Lower leg skin (tissue), 4 donors: ENCODE measurements around the gene PANK1. TPM values are rescaled to one million over a fixed set of nuclear protein-coding genes. Genes with fewer than 3 reads are reported as not detected.

Source experiments
- DNase-seq, 2 donors: peaks; one replicate each; pipeline ENCODE4 v3.0.0-alpha.2; 2019; ENCODE audit warnings: low spot score in 2 of 2
- H3K4me3 ChIP-seq: fragments of 200-600 bp; sonication (generic); 2 replicates; pipeline ENCODE4 v1.5.1; 2017; ENCODE audit warnings: mild to moderate bottlenecking, low read depth; ENCODE audit not compliant: poor library complexity, severe bottlenecking
- CTCF ChIP-seq, 3 donors: fragments of 450-650 bp; IDR thresholded peaks; one replicate each; pipeline ENCODE4 v1.5.1; 2016; ENCODE audit warnings: antibody characterized with exemption in 3 of 3, mild to moderate bottlenecking in 3 of 3, moderate library complexity in 2 of 3
- POLR2A ChIP-seq, 2 donors: fragments of 450-650 bp; IDR thresholded peaks; one replicate each; pipeline ENCODE4 v1.6.1; 2016 to 2017; ENCODE audit warnings: antibody characterized with exemption in 2 of 2, mild to moderate bottlenecking in 1 of 2, moderate library complexity in 1 of 2
- WGBS, 2 donors: methylation state at CpG; one replicate each; pipeline ENCODE4 v1.1.5; 2018; 5-methylcytosine and 5-hydroxymethylcytosine counted together
- intact Hi-C: fragments of 100-400 bp; cut with DNase I; formaldehyde crosslinking; loops from one replicate; pipeline ENCODE4 v1.15.0; 2023; ENCODE audit warnings: low total_unique reads
- total RNA-seq, 4 donors: library from RNA; depleted of rRNA; stranded (reverse); fragments of >200 nt; gene quantifications; one replicate each; pipeline ENCODE4 v1.1.0, GENCODE V29; 2016

The PANK1 gene
- total RNA-seq, 4 donors from 2014 or later, result 10.8 to 36.3 (median 30.2) TPM

DNA sequence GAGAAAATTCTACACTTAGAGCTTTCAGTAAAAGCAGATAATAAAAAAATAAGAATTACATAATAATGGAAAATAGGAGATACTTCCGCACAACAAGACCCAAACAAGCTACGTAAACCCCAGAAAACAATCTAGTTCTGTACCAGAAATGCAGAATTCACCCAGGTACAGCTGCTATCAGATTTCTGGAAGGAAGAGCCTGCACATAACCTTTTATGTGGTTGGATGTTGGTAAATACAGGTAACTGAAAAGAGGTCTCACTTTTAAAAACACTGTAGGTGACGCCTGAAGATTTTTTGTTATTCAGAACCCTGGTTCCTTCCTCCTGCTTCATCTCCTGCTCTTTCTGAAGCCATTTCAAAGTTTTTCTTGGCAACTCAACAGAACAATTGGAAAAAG is 29.9 kb downstream of the PANK1 start:
- no peak overlapping the region for H3K4me3 ChIP-seq
- no peak for TF ChIP-seq POLR2A (IDR thresholded peaks at IDR 0.05)
- TF ChIP-seq CTCF (IDR thresholded peaks at IDR 0.05), result no peak
- 93 to 95% methylated on average over 3 of the region's 3 CpGs for WGBS, 2 donors
- DNase-seq, result no peak
- intact Hi-C loops, result no loop called here

- intact Hi-C loops, result no loop called here
- H3K4me3 ChIP-seq, result no peak overlapping the region
- no peak for DNase-seq
- 71 to 86% methylated on average over 3 of the region's 3 CpGs for WGBS, 2 donors
- TF ChIP-seq POLR2A (IDR thresholded peaks at IDR 0.05) (no peak), CTCF (IDR thresholded peaks at IDR 0.05) (no peak)
These were observed 31.5 kb downstream of the PANK1 start for GRCh38 chr10:89613582-89613981.

DNA sequence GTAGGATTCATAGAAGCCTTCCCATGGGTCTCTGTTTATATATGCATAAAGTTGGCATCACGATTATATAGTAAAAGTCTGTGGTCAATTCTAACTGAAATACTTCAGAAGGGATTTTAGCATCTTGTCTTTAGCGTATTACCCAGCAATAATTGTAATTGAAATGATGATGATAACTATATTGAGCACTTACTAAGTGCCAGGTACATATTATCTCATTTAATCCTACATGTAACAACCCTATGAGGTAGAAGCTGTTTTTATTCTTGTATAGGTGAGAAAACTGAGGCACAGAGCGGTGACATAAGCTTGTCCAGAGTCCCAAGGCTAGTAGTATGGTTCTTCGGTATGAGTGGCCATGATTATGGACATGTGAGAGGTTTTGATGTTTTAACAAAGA is 33.8 kb downstream of the PANK1 start:
- H3K4me3 ChIP-seq, result no peak overlapping the region
- WGBS, 2 donors, result 97 to 99% methylated on average over 4 of the region's 4 CpGs
- intact Hi-C loops, result no loop called here
- TF ChIP-seq POLR2A (IDR thresholded peaks at IDR 0.05) (no peak), CTCF (IDR thresholded peaks at IDR 0.05) (no peak)
- DNase-seq, result no peak

DNA sequence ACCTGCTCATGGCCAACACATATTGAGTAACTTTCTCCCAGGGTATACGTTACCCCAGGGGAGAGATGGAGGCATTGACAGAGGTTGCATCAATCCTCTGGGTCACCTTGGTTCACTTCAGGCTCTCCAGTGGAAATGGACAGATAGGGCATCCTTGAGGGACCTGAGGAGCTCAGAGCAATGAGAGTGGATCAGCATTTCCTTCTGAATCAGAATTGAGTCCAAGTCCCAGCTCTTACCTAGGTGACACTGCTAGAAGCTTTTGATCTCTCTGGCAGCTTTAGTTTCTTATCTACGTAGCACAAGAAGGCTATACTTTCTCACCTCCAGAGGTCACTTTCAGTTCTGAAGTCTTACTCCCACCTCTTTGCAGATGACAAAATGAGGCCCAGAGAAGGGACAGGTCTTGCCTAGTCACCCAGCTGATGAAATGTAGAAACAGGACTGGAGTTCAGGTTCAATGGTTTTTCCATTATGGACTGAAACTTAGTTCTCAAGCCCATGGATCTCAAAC is 35.2 kb downstream of the PANK1 start:
- DNase-seq, result no peak
- no peak for TF ChIP-seq CTCF (IDR thresholded peaks at IDR 0.05)
- no peak for TF ChIP-seq POLR2A (IDR thresholded peaks at IDR 0.05)
- H3K4me3 ChIP-seq, result no peak overlapping the region
- intact Hi-C loops, result no loop called here
- WGBS, 2 donors, result 0 to 26% methylated on average over 2 of the region's 2 CpGs

DNA sequence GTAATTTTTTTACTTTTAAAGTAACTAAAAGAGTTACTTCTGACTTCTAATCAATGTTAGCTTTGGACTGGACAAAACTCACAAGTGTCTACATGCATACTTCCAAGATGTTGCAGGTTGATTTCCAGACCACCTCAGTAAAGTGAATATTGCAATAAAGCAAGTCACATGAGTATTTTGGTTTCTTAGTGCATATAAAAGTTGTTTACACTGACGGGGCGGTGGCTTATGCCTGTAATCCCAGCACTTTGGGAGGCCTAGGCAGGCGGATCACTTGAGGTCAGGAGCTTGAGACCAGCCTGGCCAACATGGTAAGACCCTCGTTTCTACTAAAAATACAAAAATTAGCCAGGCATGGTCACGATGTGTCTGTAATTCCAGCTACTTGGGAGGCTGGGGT is 40.8 kb downstream of the PANK1 start:
- DNase-seq, result no peak
- TF ChIP-seq POLR2A (IDR thresholded peaks at IDR 0.05) (no peak), CTCF (IDR thresholded peaks at IDR 0.05) (no peak)
- intact Hi-C loops, result no loop called here
- no peak overlapping the region for H3K4me3 ChIP-seq
- WGBS, 2 donors, result 93 to 99% methylated on average over 5 of the region's 5 CpGs

DNA sequence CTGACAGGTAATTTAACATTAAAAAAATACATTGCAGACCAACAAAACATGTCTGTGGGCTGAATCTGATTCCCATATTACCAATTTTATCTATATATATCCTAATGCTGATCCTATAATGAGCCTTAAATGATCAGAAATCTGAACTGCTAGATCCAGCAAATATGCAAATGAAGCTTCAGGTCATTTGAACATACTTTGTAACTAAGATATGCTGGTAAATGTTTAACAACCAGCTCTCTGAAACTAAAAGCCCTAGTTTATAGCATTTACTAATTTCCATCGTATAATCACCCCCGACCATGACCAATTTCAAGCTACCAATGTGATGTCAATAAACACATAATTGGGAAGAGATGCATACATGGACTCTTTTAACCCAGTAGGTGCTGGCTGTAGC is 42.1 kb downstream of the PANK1 start:
- no peak for TF ChIP-seq POLR2A (IDR thresholded peaks at IDR 0.05)
- TF ChIP-seq CTCF (IDR thresholded peaks at IDR 0.05), result no peak
- intact Hi-C loops, result no loop called here
- DNase-seq, result no peak
- 86 to 93% methylated on average over 2 of the region's 2 CpGs for WGBS, 2 donors
- H3K4me3 ChIP-seq, result no peak overlapping the region
